Stimulated activated effector memory CD8-positive, alpha-beta T cell treated with anti-CD3 and anti-CD28 coated beads, Interleukin-12 subunit alpha, Interleukin-12 subunit beta, amount 100 ng/mL, for 72 hours (primary cell): ENCODE results near the gene HAUS3.

Experiments
- ATAC-seq: fragments of 150-1000 bp; cut with Tn5 transposase; 2 replicates; pipeline ENCODE4 v1.10.0; 2021
- DNase-seq, 2 donors: peaks; one replicate each; pipeline ENCODE4 v3.0.0; 2021 to 2022; ENCODE audit warnings: low spot score in 2 of 2
- H3K27ac Mint-ChIP-seq: one replicate; pipeline ENCODE4 v1.8.0; 2022; ENCODE audit warnings: mild to moderate bottlenecking, mixed read lengths
- H3K36me3 Mint-ChIP-seq: one replicate; pipeline ENCODE4 v1.8.0; 2022; ENCODE audit warnings: mild to moderate bottlenecking, mixed read lengths
- H3K4me1 Mint-ChIP-seq: one replicate; pipeline ENCODE4 v1.8.0; 2022; ENCODE audit warnings: mixed read lengths
- H3K4me3 Mint-ChIP-seq: one replicate; pipeline ENCODE4 v1.8.0; 2022; ENCODE audit warnings: mild to moderate bottlenecking, mixed read lengths
- H3K9me3 Mint-ChIP-seq: one replicate; pipeline ENCODE4 v1.8.0; 2022; ENCODE audit warnings: mixed read lengths

HAUS3 gene

DNA sequence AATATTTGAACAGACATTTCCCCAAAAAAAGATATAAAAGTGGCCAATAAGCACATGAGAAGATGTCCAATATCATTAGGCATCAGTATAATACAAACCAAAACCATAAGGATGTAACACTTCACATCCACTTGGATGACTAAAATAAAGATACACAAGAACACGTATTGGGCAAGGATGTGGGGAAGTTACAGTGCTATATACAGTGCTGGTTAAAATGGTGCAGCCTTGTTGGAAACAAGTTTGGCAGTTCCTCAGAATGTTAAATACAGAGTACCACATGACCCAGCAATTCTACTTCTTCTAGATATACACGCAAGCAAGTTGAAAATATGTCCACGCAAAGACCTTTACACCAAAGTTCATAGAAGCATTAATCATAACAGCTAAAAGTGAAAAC lies 58.9 kb downstream of the HAUS3 start:
- H3K9me3 Mint-ChIP-seq, result peaks cover 10% of the 10 kb centered on the region
- ATAC-seq, result no peak
- no peak for DNase-seq
- no peaks in the 10 kb centered on the region for H3K4me1 Mint-ChIP-seq
- H3K27ac Mint-ChIP-seq, result no peak overlapping the region
- no peaks in the 10 kb centered on the region for H3K36me3 Mint-ChIP-seq
- no peak overlapping the region for H3K4me3 Mint-ChIP-seq

DNA sequence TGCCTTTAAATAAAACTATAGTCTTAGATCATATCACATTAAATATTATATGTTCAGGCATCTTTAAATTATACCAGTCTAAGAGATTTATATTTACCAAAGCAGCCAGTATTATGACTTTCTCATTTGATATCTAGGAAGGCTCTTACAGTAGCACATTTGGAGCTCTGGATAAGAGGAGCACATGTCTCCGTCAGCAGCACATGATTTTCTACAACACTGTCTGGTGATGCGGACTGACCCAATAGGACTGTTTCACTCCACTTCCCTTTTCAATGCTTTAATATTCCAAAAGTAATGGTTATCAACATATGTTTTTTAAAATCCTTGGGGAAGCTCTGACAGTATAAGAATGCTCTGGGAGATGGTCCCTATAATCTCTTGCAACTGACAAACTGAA lies 61.5 kb downstream of the HAUS3 start:
- DNase-seq (no peak), ATAC-seq (no peak)
- no peak overlapping the region for H3K4me3 Mint-ChIP-seq
- H3K27ac Mint-ChIP-seq, result no peak overlapping the region
- no peaks in the 10 kb centered on the region for H3K36me3 Mint-ChIP-seq
- no peaks in the 10 kb centered on the region for H3K9me3 Mint-ChIP-seq
- no peaks in the 10 kb centered on the region for H3K4me1 Mint-ChIP-seq

DNA sequence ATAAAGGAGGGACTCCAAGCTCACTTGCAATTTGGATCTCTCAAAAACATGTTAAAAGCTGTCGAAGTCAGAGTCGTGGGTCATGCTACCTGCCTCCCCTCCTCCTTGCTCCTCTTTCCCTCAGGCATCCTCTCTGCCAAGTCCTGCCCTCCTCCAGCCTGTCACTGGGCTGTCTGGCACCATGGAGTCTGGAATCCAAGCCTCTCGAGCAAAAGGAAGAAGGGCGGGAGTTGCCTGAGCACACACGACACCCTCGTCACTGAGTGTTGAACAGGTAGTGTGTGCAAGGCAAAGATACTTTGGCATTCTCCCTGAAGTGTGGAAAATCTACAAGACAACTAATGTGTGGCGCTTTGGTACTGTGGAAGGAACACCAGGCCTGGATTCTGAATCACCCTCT lies 62.2 kb downstream of the HAUS3 start:
- Mint-ChIP-seq H3K9me3 (no peaks in the 10 kb centered on the region), H3K36me3 (no peaks in the 10 kb centered on the region), H3K4me1 (no peaks in the 10 kb centered on the region), H3K4me3 (no peak overlapping the region), H3K27ac (no peak overlapping the region)
- ATAC-seq (no peak), DNase-seq (no peak)

DNA sequence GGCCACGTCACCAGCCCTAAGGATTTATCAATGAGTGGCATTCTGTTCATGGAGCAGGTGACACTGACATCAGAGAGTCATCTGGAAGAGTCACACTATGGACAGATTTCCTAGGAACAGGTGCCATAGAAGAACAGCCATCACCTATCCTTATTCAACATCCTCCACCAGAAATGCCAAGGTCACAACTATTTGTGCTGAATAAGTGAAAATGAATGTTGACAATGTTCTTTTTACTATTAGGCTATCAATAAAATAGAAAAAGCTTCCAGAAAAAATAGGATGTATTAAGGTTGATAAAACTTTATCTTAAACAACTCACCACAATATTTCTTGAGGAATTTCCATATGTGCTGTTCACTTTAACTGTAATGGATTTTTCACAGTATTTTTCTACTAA lies 62.9 kb downstream of the HAUS3 start:
- H3K4me1 Mint-ChIP-seq, result no peaks in the 10 kb centered on the region
- H3K27ac Mint-ChIP-seq, result no peak overlapping the region
- DNase-seq (no peak), ATAC-seq (no peak)
- no peaks in the 10 kb centered on the region for H3K36me3 Mint-ChIP-seq
- H3K4me3 Mint-ChIP-seq, result no peak overlapping the region
- no peaks in the 10 kb centered on the region for H3K9me3 Mint-ChIP-seq
